Measurements from ENCODE around the gene EFHD1.

GRCh38 chr2:232693344-232693743 lies 59.9 kb downstream of the EFHD1 start:
- no peak for TF ChIP-seq CTCF (IDR thresholded peaks at IDR 0.05)
- no peak for TF ChIP-seq EZH2 (IDR thresholded peaks at IDR 0.05; ENCODE audit: borderline replicate concordance, insufficient read depth, low read depth, low read length, poor library complexity, severe bottlenecking)
